Kidney (tissue), 14 donors: ENCODE results near the gene C22orf23. TPM values are rescaled to one million over a fixed set of nuclear protein-coding genes. Genes with fewer than 3 reads are reported as not detected.

Source experiments
- DNase-seq, 5 donors: peaks; one replicate each; pipeline ENCODE4 v3.0.0-alpha.2; 2013 to 2020
- FAIRE-seq: peaks from 2 replicates; lab custom pipeline; 2012; peaks lifted over from hg19 to GRCh38; lab: Jason Lieb, UNC
- H3K27ac ChIP-seq, 2 donors: one replicate each; pipeline ENCODE4 v1.7.0; 2013; ENCODE audit warnings: low read depth in 2 of 2, low read length in 2 of 2, inconsistent platforms in 1 of 2
- H3K27me3 ChIP-seq: one replicate; pipeline ENCODE4 v1.7.1; 2013; ENCODE audit warnings: low read length, inconsistent platforms; ENCODE audit not compliant: control insufficient read depth, insufficient read depth
- H3K36me3 ChIP-seq, 3 donors: one replicate each; pipeline versions ENCODE4 v1.7.0 to v1.7.1; 2013; ENCODE audit warnings: low read length in 3 of 3, control low read depth in 1 of 3, inconsistent platforms in 1 of 3; ENCODE audit not compliant: insufficient read depth in 3 of 3, control insufficient read depth in 2 of 3
- H3K4me1 ChIP-seq, 3 donors: one replicate each; pipeline versions ENCODE4 v1.7.0 to v1.7.1; 2013; ENCODE audit warnings: low read length in 3 of 3, inconsistent platforms in 1 of 3, low read depth in 1 of 3; ENCODE audit not compliant: control insufficient read depth in 2 of 3, insufficient read depth in 2 of 3
- H3K4me3 ChIP-seq, 3 donors: one replicate each; pipeline versions ENCODE4 v1.7.0 to v1.8.1; 2013; ENCODE audit warnings: low read length in 3 of 3, control low read depth in 1 of 3, inconsistent platforms in 1 of 3
- H3K9ac ChIP-seq, 3 donors: one replicate each; pipeline versions ENCODE4 v1.7.0 to v1.7.1; 2013; ENCODE audit warnings: low read length in 3 of 3, control low read depth in 1 of 3, inconsistent platforms in 1 of 3
- H3K9me3 ChIP-seq, 3 donors: one replicate each; pipeline versions ENCODE4 v1.7.0 to v1.7.1; 2013; ENCODE audit warnings: low read length in 3 of 3, control low read depth in 1 of 3, inconsistent platforms in 1 of 3; ENCODE audit not compliant: control insufficient read depth in 2 of 3, insufficient read depth in 1 of 3
- intact Hi-C: fragments of 100-400 bp; cut with DNase I; formaldehyde crosslinking; loops from one replicate; pipeline ENCODE4 v1.11.1; 2022
- polyA plus RNA-seq: library from polyadenylated mRNA; stranded (reverse); fragments of 350-450 nt; fragmentation: Illumina TruSeq; extraction: RNeasy Lipid Tissue Mini Kit (QIAGEN cat#74804); gene quantifications from one replicate; pipeline ENCODE4 v1.2.3, GENCODE V29; 2014; ENCODE audit warnings: low read depth, low replicate concordance; ENCODE audit not compliant: insufficient read depth
- total RNA-seq: library from RNA; stranded (reverse); fragmentation: NEBNext Ultra II Directional; extraction: Animal tissue kit (Norgen Biotek cat#: 25700); gene quantifications from one replicate; pipeline ENCODE4 v1.2.1, GENCODE V29; 2021
- TF ChIP-seq, protein P1 (sequence below): IDR thresholded peaks from 3 replicates; pipeline ENCODE4 v1.5.1; 2012; ENCODE audit warnings: mild to moderate bottlenecking, moderate library complexity, borderline replicate concordance; ENCODE audit not compliant: insufficient read depth; ENCODE audit errors: extremely low read depth
- donor health status: control.
- donor health status: control.
- donor health status: control.
- donor health status: control.
- donor health status: control.
- donor health status: DM: yes; HTN: yes; CAD: no.
- donor health status: Normal renal cell carcinoma (clear cell type).

Gene C22orf23
- total and polyA plus RNA-seq, 2 donors from 2014 or later, result 0.57 to 1.0 TPM

- no peak overlapping the region for H3K4me3 ChIP-seq
- intact Hi-C loops, result no loop called here
- peaks cover 3 to 9% (median 8%) of the 10 kb centered on the region in 3 donors for H3K36me3 ChIP-seq
- FAIRE-seq (no peak), DNase-seq (peak in 3 of 5 donors; percentile 50 to 91 (median 52))
- H3K27me3 ChIP-seq, result no peaks in the 10 kb centered on the region
- TF ChIP-seq, protein P1, sequence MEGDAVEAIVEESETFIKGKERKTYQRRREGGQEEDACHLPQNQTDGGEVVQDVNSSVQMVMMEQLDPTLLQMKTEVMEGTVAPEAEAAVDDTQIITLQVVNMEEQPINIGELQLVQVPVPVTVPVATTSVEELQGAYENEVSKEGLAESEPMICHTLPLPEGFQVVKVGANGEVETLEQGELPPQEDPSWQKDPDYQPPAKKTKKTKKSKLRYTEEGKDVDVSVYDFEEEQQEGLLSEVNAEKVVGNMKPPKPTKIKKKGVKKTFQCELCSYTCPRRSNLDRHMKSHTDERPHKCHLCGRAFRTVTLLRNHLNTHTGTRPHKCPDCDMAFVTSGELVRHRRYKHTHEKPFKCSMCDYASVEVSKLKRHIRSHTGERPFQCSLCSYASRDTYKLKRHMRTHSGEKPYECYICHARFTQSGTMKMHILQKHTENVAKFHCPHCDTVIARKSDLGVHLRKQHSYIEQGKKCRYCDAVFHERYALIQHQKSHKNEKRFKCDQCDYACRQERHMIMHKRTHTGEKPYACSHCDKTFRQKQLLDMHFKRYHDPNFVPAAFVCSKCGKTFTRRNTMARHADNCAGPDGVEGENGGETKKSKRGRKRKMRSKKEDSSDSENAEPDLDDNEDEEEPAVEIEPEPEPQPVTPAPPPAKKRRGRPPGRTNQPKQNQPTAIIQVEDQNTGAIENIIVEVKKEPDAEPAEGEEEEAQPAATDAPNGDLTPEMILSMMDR, result no peak
- H3K4me1 ChIP-seq, result no peaks in the 10 kb centered on the region
- H3K27ac ChIP-seq, result no peak overlapping the region
- H3K9me3 ChIP-seq, result no peaks in the 10 kb centered on the region
- no peak overlapping the region for H3K9ac ChIP-seq
Observed at GRCh38 chr22:37925330-37925729, 28.1 kb downstream of the C22orf23 start.

DNA sequence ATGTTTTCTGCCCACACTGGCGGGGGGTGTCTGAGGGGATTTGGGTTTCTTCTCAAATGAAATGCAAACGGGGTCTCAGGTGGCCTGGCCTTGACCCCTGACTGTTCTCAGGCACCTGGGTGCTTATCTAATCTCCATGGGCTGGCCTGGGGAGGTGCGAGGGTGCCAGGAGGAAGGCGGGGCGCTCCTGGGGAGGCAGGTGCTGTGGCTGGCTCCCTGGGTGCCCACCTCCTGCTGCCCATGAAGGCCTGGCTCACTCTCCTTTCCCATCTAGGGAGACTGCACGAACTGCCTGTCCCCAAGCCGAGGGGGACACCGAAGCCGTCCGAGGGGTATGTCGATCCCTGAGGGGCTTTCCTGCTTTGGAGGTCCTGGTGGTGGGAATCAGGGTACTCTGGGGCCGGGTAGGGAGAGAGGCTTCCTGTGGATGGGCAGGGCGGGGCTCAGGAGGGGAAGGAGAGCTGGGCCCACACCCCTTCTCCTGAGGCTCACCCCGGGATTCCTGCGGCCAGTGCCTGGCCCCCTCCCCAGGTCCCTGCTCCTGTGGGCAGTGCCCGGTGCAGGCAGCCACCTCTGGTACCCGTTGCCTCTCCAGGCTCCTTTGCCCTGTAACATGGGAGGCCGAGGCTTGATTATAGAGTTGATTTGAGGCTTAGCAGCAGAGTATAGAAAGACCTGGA is 28.9 kb downstream of the C22orf23 start:
- no peak overlapping the region for H3K4me3 ChIP-seq
- no peaks in the 10 kb centered on the region for H3K27me3 ChIP-seq
- H3K9ac ChIP-seq, result no peak overlapping the region
- H3K27ac ChIP-seq, result no peak overlapping the region
- no peaks in the 10 kb centered on the region for H3K9me3 ChIP-seq
- peaks cover 3 to 9% (median 8%) of the 10 kb centered on the region in 3 donors for H3K36me3 ChIP-seq
- H3K4me1 ChIP-seq, result no peaks in the 10 kb centered on the region
- intact Hi-C loops, result no loop called here
- DNase-seq (no peak), FAIRE-seq (no peak)
- TF ChIP-seq, protein P1, result no peak

- H3K4me3 ChIP-seq, result no peak overlapping the region
- DNase-seq, result no peak
- peaks cover 3 to 11% (median 9%) of the 10 kb centered on the region in 3 donors for H3K36me3 ChIP-seq
- no peak overlapping the region for H3K9ac ChIP-seq
- no peak for FAIRE-seq
- no peaks in the 10 kb centered on the region for H3K9me3 ChIP-seq
- no peaks in the 10 kb centered on the region for H3K4me1 ChIP-seq
- intact Hi-C loops, result no loop called here
- H3K27me3 ChIP-seq, result no peaks in the 10 kb centered on the region
- no peak overlapping the region for H3K27ac ChIP-seq
- TF ChIP-seq, protein P1, result no peak
Observed at GRCh38 chr22:37923927-37924326, 29.5 kb downstream of the C22orf23 start.

GRCh38 chr22:37922191-37922590 is 31.2 kb downstream of the C22orf23 start:
- no peak for FAIRE-seq
- H3K36me3 ChIP-seq, result peaks cover 3 to 22% (median 12%) of the 10 kb centered on the region in 3 donors
- peak in 1 of 5 donors; percentile 69 for DNase-seq
- TF ChIP-seq, protein P1, result no peak
- intact Hi-C loops, result no loop called here
- H3K9ac ChIP-seq, result no peak overlapping the region
- no peaks in the 10 kb centered on the region for H3K4me1 ChIP-seq
- H3K27ac ChIP-seq, result no peak overlapping the region
- H3K9me3 ChIP-seq, result no peaks in the 10 kb centered on the region
- H3K27me3 ChIP-seq, result no peaks in the 10 kb centered on the region
- no peak overlapping the region for H3K4me3 ChIP-seq
